IMR-90 (cell line): ENCODE results near the gene SH3BP2. TPM values are rescaled to one million over a fixed set of nuclear protein-coding genes. Genes with fewer than 3 reads are reported as not detected.

Experiments used
- ATAC-seq: fragments of 200-7000 bp; cut with Tn5 transposase; 2 replicates; pipeline ENCODE4 v1.9.1; 2020; ENCODE audit warnings: low read depth, mild to moderate bottlenecking, moderate library complexity
- BruUV-seq: library from RNA; stranded (reverse); fragments of 400-500 nt; replicated peaks from 2 replicates; lab custom pipeline; 2021; lab: Mats Ljungman, UMichigan
- CTCF ChIA-PET: fragments of 300-600 bp; formaldehyde crosslinking; extraction: SDS; loops from one replicate; lab custom pipeline; 2021; ENCODE audit warnings: antibody characterized with exemption; lab: Yijun Ruan, JAX
- POLR2A ChIA-PET: fragments of 300-600 bp; sonication (Branson Sonifier 250); formaldehyde crosslinking; loops from one replicate; lab custom pipeline; 2022; ENCODE audit warnings: antibody characterized with exemption; ENCODE audit not compliant: unreplicated experiment; lab: Charles Lee
- DNase-seq: peaks from one replicate; pipeline ENCODE4 v3.0.0; 2013
- H2AFZ ChIP-seq: replicated peaks from 2 replicates; pipeline ENCODE3; 2013; ENCODE audit warnings: low read length, mild to moderate bottlenecking; ENCODE audit not compliant: poor library complexity
- H2AK5ac ChIP-seq: 2 replicates; pipeline ENCODE4 v1.6.1; 2013; ENCODE audit warnings: low read depth, low read length, inconsistent platforms
- H2AK9ac ChIP-seq: replicated peaks from 2 replicates; pipeline ENCODE3; 2013; ENCODE audit warnings: mild to moderate bottlenecking, low read depth, low read length, moderate library complexity; ENCODE audit not compliant: poor library complexity
- H2BK120ac ChIP-seq: 2 replicates; pipeline ENCODE4 v1.6.1; 2013; ENCODE audit warnings: low read depth, low read length, inconsistent platforms
- H2BK15ac ChIP-seq: 3 replicates; pipeline ENCODE4 v1.6.1; 2013; ENCODE audit warnings: low read depth, low read length, inconsistent platforms
- H2BK20ac ChIP-seq: 2 replicates; pipeline ENCODE4 v1.6.1; 2013; ENCODE audit warnings: low read depth, mild to moderate bottlenecking, inconsistent platforms, low read length, moderate library complexity
- H2BK5ac ChIP-seq: 2 replicates; pipeline ENCODE4 v1.6.1; 2013; ENCODE audit warnings: mild to moderate bottlenecking, low read depth, low read length, inconsistent platforms; ENCODE audit not compliant: poor library complexity, severe bottlenecking
- H3K14ac ChIP-seq: replicated peaks from 2 replicates; pipeline ENCODE4 v1.6.1; 2013; ENCODE audit warnings: low read depth, low read length, inconsistent platforms
- H3K18ac ChIP-seq: 2 replicates; pipeline ENCODE4 v1.6.1; 2013; ENCODE audit warnings: low read depth, low read length, control low read depth
- H3K23ac ChIP-seq: 2 replicates; pipeline ENCODE4 v1.6.1; 2013; ENCODE audit warnings: low read depth, low read length, inconsistent platforms
- H3K27ac ChIP-seq: 2 replicates; pipeline ENCODE4 v1.5.1; 2013; ENCODE audit warnings: mild to moderate bottlenecking, control low read depth, low read length; ENCODE audit not compliant: insufficient read depth
- H3K27me3 ChIP-seq: 2 replicates; pipeline ENCODE4 v1.6.1; 2013; ENCODE audit warnings: low read length; ENCODE audit not compliant: control insufficient read depth, insufficient read depth
- H3K36me3 ChIP-seq: 2 replicates; pipeline ENCODE4 v1.6.1; 2013; ENCODE audit warnings: low read length, mixed read lengths; ENCODE audit not compliant: control insufficient read depth, insufficient read depth
- H3K4ac ChIP-seq: 2 replicates; pipeline ENCODE4 v1.6.1; 2013; ENCODE audit warnings: low read depth, low read length, inconsistent platforms
- H3K4me1 ChIP-seq: 2 replicates; pipeline ENCODE4 v1.6.1; 2013; ENCODE audit warnings: low read length, mixed read lengths; ENCODE audit not compliant: control insufficient read depth, insufficient read depth
- H3K4me2 ChIP-seq: 2 replicates; pipeline ENCODE4 v1.6.1; 2013; ENCODE audit warnings: low read depth, mild to moderate bottlenecking, control low read depth, low read length, moderate library complexity
- H3K4me3 ChIP-seq: 2 replicates; pipeline ENCODE4 v1.5.1; 2013; ENCODE audit warnings: low read depth, mild to moderate bottlenecking, control low read depth, low read length, moderate library complexity; ENCODE audit not compliant: insufficient read depth
- H3K56ac ChIP-seq: 2 replicates; pipeline ENCODE4 v1.6.1; 2013; ENCODE audit warnings: low read length, inconsistent platforms; ENCODE audit not compliant: insufficient read depth; ENCODE audit errors: extremely low read depth
- H3K79me1 ChIP-seq, 2 experiments: 2 replicates each; pipeline ENCODE4 v1.6.1; 2013; ENCODE audit warnings: low read length in 2 of 2, inconsistent platforms in 1 of 2, low read depth in 1 of 2
- H3K9ac ChIP-seq: 2 replicates; pipeline ENCODE4 v1.6.1; 2013; ENCODE audit warnings: low read depth, low read length, control low read depth
- H3K9me1 ChIP-seq: 2 replicates; pipeline ENCODE4 v1.6.1; 2013; ENCODE audit warnings: low read length, inconsistent platforms; ENCODE audit not compliant: insufficient read depth
- H3K9me3 ChIP-seq: 2 replicates; pipeline ENCODE4 v1.6.1; 2013; ENCODE audit warnings: low read length; ENCODE audit not compliant: control insufficient read depth, insufficient read depth
- H4K20me1 ChIP-seq: 2 replicates; pipeline ENCODE4 v1.6.1; 2013; ENCODE audit warnings: low read length, inconsistent platforms; ENCODE audit not compliant: insufficient read depth
- H4K5ac ChIP-seq: 2 replicates; pipeline ENCODE4 v1.6.1; 2013; ENCODE audit warnings: mild to moderate bottlenecking, low read depth, low read length, control low read depth
- H4K8ac ChIP-seq, 2 experiments: 2 replicates each; pipeline ENCODE4 v1.6.1; 2013; ENCODE audit warnings: low read depth in 2 of 2, low read length in 2 of 2, control low read depth in 1 of 2, inconsistent platforms in 1 of 2
- H4K91ac ChIP-seq: 2 replicates; pipeline ENCODE4 v1.6.1; 2013; ENCODE audit warnings: low read depth, low read length, inconsistent platforms; ENCODE audit not compliant: insufficient read depth
- MAZ ChIP-seq: IDR thresholded peaks from 2 replicates; pipeline ENCODE4 v1.6.1; 2012; ENCODE audit warnings: low read depth, mild to moderate bottlenecking, low read length, improper control_type of control experiment, moderate library complexity, borderline replicate concordance
- RCOR1 ChIP-seq: IDR thresholded peaks from 2 replicates; pipeline ENCODE4 v1.6.1; 2012; ENCODE audit warnings: mild to moderate bottlenecking, low read length, improper control_type of control experiment; ENCODE audit not compliant: insufficient replicate concordance
- SMC3 ChIP-seq: fragments of 150-350 bp; IDR thresholded peaks from 2 replicates; pipeline ENCODE4 v1.6.1; 2016; ENCODE audit warnings: low read depth, mild to moderate bottlenecking, antibody characterized with exemption, low read length, moderate library complexity
- WGBS, 2 experiments: methylation state at CpG; one replicate each; pipeline versions ENCODE4 v1.1.5 to v1.1.7; 2013; ENCODE audit warnings: missing lambda C conversion rate in 2 of 2; ENCODE audit not compliant: insufficient read length in 1 of 2; ENCODE audit errors: extremely low coverage in 2 of 2; 5-methylcytosine and 5-hydroxymethylcytosine counted together
- dilution Hi-C: fragments of 300-500 bp; cut with HindIII; formaldehyde crosslinking; loops from one replicate; pipeline ENCODE4 v1.14.3; 2018; ENCODE audit warnings: low sequenced_read_pairs; ENCODE audit not compliant: unreplicated experiment
- in situ Hi-C: fragments of 300-500 bp; cut with MboI; formaldehyde crosslinking; loops from 3 replicates; pipeline ENCODE4 v1.14.3; 2019; ENCODE audit warnings: low sequenced_read_pairs, inconsistent platforms, mixed read lengths
- intact Hi-C: fragments of 100-400 bp; cut with micrococcal nuclease; formaldehyde crosslinking; loops from 2 replicates; pipeline ENCODE4 v1.10.0; 2022
- polyA plus RNA-seq, 3 experiments: library from polyadenylated mRNA; depleted of rRNA; stranded (reverse); fragments of >200 nt; gene quantifications; 2 replicates each; pipeline ENCODE4 v1.2.3, GENCODE V29; 2012; ENCODE audit warnings: low replicate concordance in 1 of 3
- total RNA-seq: library from RNA; depleted of rRNA; stranded (reverse); fragments of >200 nt; gene quantifications from 2 replicates; pipeline ENCODE4 v1.2.3, GENCODE V29; 2012
- TF ChIP-seq, protein P1 (sequence below): fragments of 150-350 bp; IDR thresholded peaks from 2 replicates; pipeline ENCODE4 v1.6.1; 2016; ENCODE audit warnings: low read depth, mild to moderate bottlenecking, low read length, moderate library complexity, borderline replicate concordance

SH3BP2 gene
- total and polyA plus RNA-seq, 2 of the 4 experiments (the other 2 are of a cell fraction) = 9.0 to 37.2 TPM

GRCh38 chr4:2799224-2799911 lies 6.5 kb downstream of the SH3BP2 start:
- Histone ChIP-seq H2BK5ac (no peak overlapping the region), H3K4me2 (no peak overlapping the region), H3K9me3 (no peaks in the 10 kb centered on the region), H2AFZ (peak overlapping the region; percentile 19), H4K91ac (no peak overlapping the region), H3K79me1 (peaks cover 8 to 92% of the 10 kb centered on the region in 2 experiments), H3K18ac (no peak overlapping the region; the same call in 1 of the 2 replicates), H3K9ac (no peak overlapping the region), H4K20me1 (no peaks in the 10 kb centered on the region), H2BK20ac (no peak overlapping the region), H4K8ac (no peak overlapping the region), H2BK120ac (no peak overlapping the region), H3K23ac (no peak overlapping the region), H3K4me3 (no peak overlapping the region), H3K9me1 (peaks cover 9% of the 10 kb centered on the region; the same call in 1 of the 2 replicates), H2BK15ac (no peak overlapping the region), H3K4me1 (peaks cover 52% of the 10 kb centered on the region), H3K27ac (no peak overlapping the region), H4K5ac (no peak overlapping the region), H3K36me3 (0 out of 2 replicates have a peak, but pooled peaks cover 2% of the 10 kb centered on the region), H3K4ac (no peak overlapping the region), H2AK5ac (no peak overlapping the region), H2AK9ac (peak overlapping the region; percentile 39), H3K14ac (no peak overlapping the region), H3K27me3 (no peaks in the 10 kb centered on the region), H3K56ac (no peak overlapping the region)
- in situ Hi-C loops = no loop called here
- no TSS peak for BruUV-seq
- no peak for ATAC-seq
- no peak for DNase-seq
- ChIA-PET CTCF (no interaction called here), POLR2A (no interaction called here)
- dilution Hi-C loops = no loop called here
- intact Hi-C loops = no loop called here
- 53% methylated on average over 5 of the region's 14 CpGs; no CpG with 5 or more reads in 1 of the 2 experiments for WGBS, 2 experiments
- TF ChIP-seq, protein P1, sequence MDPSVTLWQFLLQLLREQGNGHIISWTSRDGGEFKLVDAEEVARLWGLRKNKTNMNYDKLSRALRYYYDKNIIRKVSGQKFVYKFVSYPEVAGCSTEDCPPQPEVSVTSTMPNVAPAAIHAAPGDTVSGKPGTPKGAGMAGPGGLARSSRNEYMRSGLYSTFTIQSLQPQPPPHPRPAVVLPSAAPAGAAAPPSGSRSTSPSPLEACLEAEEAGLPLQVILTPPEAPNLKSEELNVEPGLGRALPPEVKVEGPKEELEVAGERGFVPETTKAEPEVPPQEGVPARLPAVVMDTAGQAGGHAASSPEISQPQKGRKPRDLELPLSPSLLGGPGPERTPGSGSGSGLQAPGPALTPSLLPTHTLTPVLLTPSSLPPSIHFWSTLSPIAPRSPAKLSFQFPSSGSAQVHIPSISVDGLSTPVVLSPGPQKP = no peak
- TF ChIP-seq SMC3 (no peak), MAZ (no peak), RCOR1 (no peak)
